B cell (primary cell): Measurements from ENCODE around the gene NPPB. TPM values are rescaled to one million over a fixed set of nuclear protein-coding genes. Genes with fewer than 3 reads are reported as not detected.

Experiments used
- ATAC-seq: fragments of 200-7000 bp; cut with Tn5 transposase; one replicate; pipeline ENCODE4 v1.10.0; 2021; ENCODE audit warnings: low read depth, mild to moderate bottlenecking, moderate number of reproducible peaks, moderate library complexity
- CTCF ChIA-PET: fragments of 350-600 bp; sonication (Branson Sonifier 250); formaldehyde crosslinking; loops from one replicate; lab custom pipeline; 2021; ENCODE audit warnings: antibody characterized with exemption, inconsistent platforms; lab: Charles Lee
- POLR2A ChIA-PET: fragments of 350-600 bp; sonication (Branson Sonifier 250); formaldehyde crosslinking; loops from one replicate; lab custom pipeline; 2021; ENCODE audit warnings: antibody characterized with exemption; lab: Charles Lee
- DNase-seq: peaks from one replicate; pipeline ENCODE4 v3.0.0; 2013
- H2AFZ ChIP-seq: 2 replicates; pipeline ENCODE4 v1.6.1; 2012; ENCODE audit warnings: mild to moderate bottlenecking, low read depth, low read length; ENCODE audit not compliant: insufficient read depth, poor library complexity, severe bottlenecking
- H3K27ac ChIP-seq, 2 donors: 1 replicate in 1 of 2; 2 replicates in 1 of 2; pipeline ENCODE4 v1.5.1; 2012 to 2013; ENCODE audit warnings: low read length in 2 of 2, mild to moderate bottlenecking in 2 of 2, moderate library complexity in 1 of 2
- H3K27me3 ChIP-seq, 4 experiments: fragments of 200-600 bp in 1 of 4; sonication (generic) in 1 of 4; replicated peaks in 1 of 4; 1 replicate in 2 of 4; 2 replicates in 2 of 4; pipeline versions ENCODE4 v1.6.1 to v1.7.0; 2013 to 2016; ENCODE audit warnings: low read length in 3 of 4, mild to moderate bottlenecking in 2 of 4, mixed read lengths in 1 of 4, moderate library complexity in 1 of 4; ENCODE audit not compliant: insufficient read depth in 4 of 4, control insufficient read depth in 3 of 4; ENCODE audit errors: control extremely low read depth in 1 of 4
- H3K36me3 ChIP-seq, 2 experiments: replicated peaks in 1 of 2; 1 replicate in 1 of 2; 2 replicates in 1 of 2; pipeline versions ENCODE4 v1.6.1 to v1.7.1; 2013; ENCODE audit warnings: low read length in 1 of 2; ENCODE audit not compliant: insufficient read depth in 2 of 2, control insufficient read depth in 1 of 2; ENCODE audit errors: control extremely low read depth in 1 of 2, extremely low read depth in 1 of 2
- H3K4me1 ChIP-seq, 2 donors: fragments of 200-600 bp in 1 of 2; sonication (generic) in 1 of 2; 1 replicate in 1 of 2; 2 replicates in 1 of 2; pipeline versions ENCODE4 v1.5.1 to v1.6.1; 2013 to 2017; ENCODE audit warnings: low read length in 2 of 2; ENCODE audit not compliant: control insufficient read depth in 2 of 2, insufficient read depth in 2 of 2
- H3K4me2 ChIP-seq: replicated peaks from 2 replicates; pipeline ENCODE3; 2012; ENCODE audit warnings: mild to moderate bottlenecking, low read depth, low read length; ENCODE audit not compliant: poor library complexity, severe bottlenecking
- H3K4me3 ChIP-seq, 5 experiments: fragments of 200-600 bp in 1 of 5; sonication (generic) in 1 of 5; 1 replicate in 3 of 5; 2 replicates in 2 of 5; pipeline versions ENCODE4 v1.5.1 to v1.7.0; 2011 to 2016; ENCODE audit warnings: low read length in 4 of 5, mild to moderate bottlenecking in 4 of 5, low read depth in 2 of 5, control low read depth in 1 of 5, moderate library complexity in 1 of 5; ENCODE audit not compliant: insufficient read depth in 1 of 5; ENCODE audit errors: control extremely low read depth in 1 of 5, extremely low read depth in 1 of 5
- H3K79me2 ChIP-seq: fragments of 200-600 bp; sonication (generic); one replicate; pipeline ENCODE4 v1.6.0; 2016; ENCODE audit warnings: low read length; ENCODE audit not compliant: control insufficient read depth, insufficient read depth
- H3K9ac ChIP-seq: fragments of 200-600 bp; sonication (generic); 2 replicates; pipeline ENCODE4 v1.6.1; 2017; ENCODE audit warnings: mild to moderate bottlenecking, low read length, moderate library complexity
- H3K9me3 ChIP-seq, 3 donors: one replicate each; pipeline versions ENCODE4 v1.6.1 to v1.7.1; 2013; ENCODE audit warnings: low read length in 2 of 3; ENCODE audit not compliant: control insufficient read depth in 2 of 3, insufficient read depth in 1 of 3; ENCODE audit errors: control extremely low read depth in 1 of 3
- H4K20me1 ChIP-seq: 2 replicates; pipeline ENCODE4 v1.6.0; 2012; ENCODE audit warnings: mild to moderate bottlenecking, low read length; ENCODE audit not compliant: insufficient read depth, control insufficient read depth, poor library complexity, severe bottlenecking
- H3K27ac Mint-ChIP-seq: one replicate; pipeline ENCODE4 v1.8.0; 2021; ENCODE audit warnings: mixed read lengths
- H3K27me3 Mint-ChIP-seq: one replicate; pipeline ENCODE4 v1.8.0; 2021; ENCODE audit warnings: mixed read lengths
- H3K4me1 Mint-ChIP-seq: one replicate; pipeline ENCODE4 v1.8.0; 2021; ENCODE audit warnings: mixed read lengths
- H3K4me3 Mint-ChIP-seq: one replicate; pipeline ENCODE4 v1.8.0; 2021; ENCODE audit warnings: mixed read lengths
- H3K9me3 Mint-ChIP-seq: one replicate; pipeline ENCODE4 v1.8.0; 2022; ENCODE audit warnings: mixed read lengths; ENCODE audit not compliant: insufficient read depth
- EZH2 ChIP-seq: IDR thresholded peaks from 2 replicates; pipeline ENCODE4 v1.6.1; 2012; ENCODE audit warnings: borderline replicate concordance, low read depth, mild to moderate bottlenecking, moderate library complexity, low read length; ENCODE audit not compliant: insufficient read depth, poor library complexity, severe bottlenecking
- WGBS: methylation state at CpG from one replicate; pipeline ENCODE4 v1.1.5; 2013; ENCODE audit warnings: missing lambda C conversion rate; ENCODE audit not compliant: insufficient coverage; 5-methylcytosine and 5-hydroxymethylcytosine counted together
- intact Hi-C: fragments of 100-400 bp; cut with micrococcal nuclease; formaldehyde crosslinking; loops from one replicate; pipeline ENCODE4 v1.10.0; 2022
- polyA plus RNA-seq: library from polyadenylated mRNA; depleted of rRNA; stranded (reverse); fragments of >200 nt; gene quantifications from 2 replicates; pipeline ENCODE4 v1.2.3, GENCODE V29; 2012
- total RNA-seq, 2 donors: library from RNA; stranded (reverse); fragments of 120-200 nt in 1 of 2; gene quantifications; 1 replicate in 1 of 2; 2 replicates in 1 of 2; pipeline versions ENCODE4 v1.2.3 to v1.2.4, GENCODE V29; 2013 to 2022
- TF ChIP-seq, protein P1 (sequence below): fragments of 200-600 bp; IDR thresholded peaks from one replicate; pipeline ENCODE4 v1.8.0; 2022; ENCODE audit warnings: antibody characterized with exemption, mild to moderate bottlenecking

NPPB gene
- total and polyA plus RNA-seq, 2 donors (not counting 1 experiment from before 2014, with no cell fraction given) = not detected

DNA sequence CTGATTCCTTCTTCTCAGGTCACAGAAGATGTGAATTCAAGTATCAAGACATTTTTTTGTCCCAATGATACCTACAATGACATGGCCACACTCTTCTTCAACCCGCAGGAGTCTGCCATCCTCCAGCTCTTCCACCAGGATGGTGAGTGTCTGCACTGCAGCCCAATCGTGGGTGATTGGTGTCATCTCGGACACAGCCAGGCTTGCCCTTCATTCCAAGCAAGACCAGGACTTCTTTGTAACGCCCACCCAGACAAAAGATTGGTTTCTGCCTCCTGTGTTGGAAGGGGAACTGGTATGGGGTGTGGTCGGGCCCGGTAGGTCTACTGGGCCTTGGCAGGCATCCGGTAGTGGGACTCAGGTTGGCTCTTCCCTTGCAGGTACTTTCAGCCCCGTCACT, 25.2 kb downstream of the NPPB start:
- Mint-ChIP-seq H3K27me3 (no peaks in the 10 kb centered on the region), H3K27ac (no peak overlapping the region), H3K4me1 (peaks cover 2% of the 10 kb centered on the region), H3K9me3 (no peaks in the 10 kb centered on the region), H3K4me3 (no peak overlapping the region)
- Histone ChIP-seq H3K4me3 (no peak overlapping the region), H3K79me2 (peaks cover 3% of the 10 kb centered on the region), H3K9me3 (no peaks in the 10 kb centered on the region), H3K27me3 (no peaks in the 10 kb centered on the region), H3K36me3 (peaks cover 0 to 90% of the 10 kb centered on the region in 2 experiments), H2AFZ (no peak overlapping the region), H3K4me2 (no peak overlapping the region), H3K9ac (no peak overlapping the region), H4K20me1 (peaks cover 3% of the 10 kb centered on the region), H3K27ac (no peak overlapping the region), H3K4me1 (no peaks in the 10 kb centered on the region)
- ChIA-PET POLR2A (interaction anchor here (0.7 kb wide), 1 partner anchor 19 kb away, joined by 4 read pairs; no protein-coding TSS in a partner anchor), CTCF (interaction anchor here (1.5 kb wide), 1 partner anchor 134 kb away, joined by 3 read pairs; no protein-coding TSS in a partner anchor)
- ATAC-seq (no peak), DNase-seq (no peak)
- intact Hi-C loops = no loop called here
- WGBS = 94% methylated on average over 7 of the region's 8 CpGs
- no peak for TF ChIP-seq EZH2
- TF ChIP-seq, protein P1, sequence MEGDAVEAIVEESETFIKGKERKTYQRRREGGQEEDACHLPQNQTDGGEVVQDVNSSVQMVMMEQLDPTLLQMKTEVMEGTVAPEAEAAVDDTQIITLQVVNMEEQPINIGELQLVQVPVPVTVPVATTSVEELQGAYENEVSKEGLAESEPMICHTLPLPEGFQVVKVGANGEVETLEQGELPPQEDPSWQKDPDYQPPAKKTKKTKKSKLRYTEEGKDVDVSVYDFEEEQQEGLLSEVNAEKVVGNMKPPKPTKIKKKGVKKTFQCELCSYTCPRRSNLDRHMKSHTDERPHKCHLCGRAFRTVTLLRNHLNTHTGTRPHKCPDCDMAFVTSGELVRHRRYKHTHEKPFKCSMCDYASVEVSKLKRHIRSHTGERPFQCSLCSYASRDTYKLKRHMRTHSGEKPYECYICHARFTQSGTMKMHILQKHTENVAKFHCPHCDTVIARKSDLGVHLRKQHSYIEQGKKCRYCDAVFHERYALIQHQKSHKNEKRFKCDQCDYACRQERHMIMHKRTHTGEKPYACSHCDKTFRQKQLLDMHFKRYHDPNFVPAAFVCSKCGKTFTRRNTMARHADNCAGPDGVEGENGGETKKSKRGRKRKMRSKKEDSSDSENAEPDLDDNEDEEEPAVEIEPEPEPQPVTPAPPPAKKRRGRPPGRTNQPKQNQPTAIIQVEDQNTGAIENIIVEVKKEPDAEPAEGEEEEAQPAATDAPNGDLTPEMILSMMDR = no peak

DNA sequence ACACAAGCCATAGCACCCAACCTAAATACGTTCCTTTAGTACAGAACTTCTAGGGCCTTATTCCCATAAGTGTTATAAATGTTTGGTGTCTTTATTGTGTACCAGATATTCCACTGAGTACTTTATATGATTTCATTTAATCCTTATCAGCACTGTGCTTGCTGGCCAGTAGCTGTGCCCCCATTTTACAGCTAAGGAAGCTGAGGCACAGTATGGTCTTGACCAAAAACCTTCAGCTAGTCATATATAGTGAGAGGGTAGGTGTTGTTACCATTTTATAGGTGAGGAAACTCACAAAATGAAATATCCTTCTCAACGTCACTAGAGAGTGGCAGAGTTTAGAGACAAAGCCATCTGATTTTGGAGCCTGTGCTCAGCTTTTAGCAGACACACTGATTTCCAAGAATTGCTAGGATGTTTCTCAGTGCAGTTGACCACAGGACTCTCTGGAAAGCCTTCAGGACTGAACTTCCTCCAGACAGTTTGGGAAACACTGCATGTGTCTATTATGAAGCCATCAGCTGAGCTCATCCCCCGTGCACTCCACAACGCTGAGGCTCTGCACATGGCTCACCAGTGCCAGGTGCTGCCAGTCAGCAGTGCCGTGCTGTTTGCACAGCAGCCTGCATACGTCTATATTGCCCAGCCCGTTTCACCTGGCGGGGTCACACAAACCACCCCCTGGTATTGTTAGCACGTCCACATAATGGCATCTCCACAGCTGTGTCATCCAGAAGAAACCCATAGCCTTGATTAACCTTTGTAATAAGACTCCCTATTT, 26.6 kb downstream of the NPPB start:
- H3K4me1 Mint-ChIP-seq = no peaks in the 10 kb centered on the region
- Histone ChIP-seq H3K79me2 (peaks cover 3% of the 10 kb centered on the region), H4K20me1 (no peaks in the 10 kb centered on the region), H3K9me3 (no peaks in the 10 kb centered on the region), H2AFZ (no peak overlapping the region), H3K4me3 (no peak overlapping the region), H3K4me1 (no peaks in the 10 kb centered on the region), H3K36me3 (peaks cover 0 to 87% of the 10 kb centered on the region in 2 experiments), H3K9ac (no peak overlapping the region), H3K27me3 (no peaks in the 10 kb centered on the region), H3K4me2 (no peak overlapping the region), H3K27ac (no peak overlapping the region)
- ATAC-seq = no peak
- DNase-seq = no peak
- intact Hi-C loops = no loop called here
- TF ChIP-seq, protein P1 = no peak
- TF ChIP-seq EZH2 = no peak
- no peaks in the 10 kb centered on the region for H3K27me3 Mint-ChIP-seq
- no peak overlapping the region for H3K4me3 Mint-ChIP-seq
- CTCF ChIA-PET = interaction anchor here (1.2 kb wide), 1 partner anchor 10 kb away, joined by 3 read pairs; no protein-coding TSS in a partner anchor
- H3K9me3 Mint-ChIP-seq = no peaks in the 10 kb centered on the region
- H3K27ac Mint-ChIP-seq = no peak overlapping the region
- 90% methylated on average over 8 of the region's 9 CpGs for WGBS
- POLR2A ChIA-PET = no interaction called here
